HG02852 (cell line): Measurements from ENCODE around the gene PPIB.

Experiments
- ATAC-seq: cut with Tn5 transposase; IDR thresholded peaks from one replicate; pipeline ENCODE4 v1.9.1; 2021; ENCODE audit warnings: mild to moderate bottlenecking, moderate library complexity; ENCODE audit not compliant: unreplicated experiment

Gene PPIB

GRCh38 chr15:64162869-64163658 lies at the start of gene PPIB:
PPIB (minus strand) TSS chr15:64163022; CDS start chr15:64162986, 36 bp downstream.
- ATAC-seq: peak; percentile 87

GRCh38 chr15:64211696-64212095 lies 48.9 kb upstream of the PPIB start:
- ATAC-seq: no peak

- ATAC-seq: no peak
These were observed 47.5 kb upstream of the PPIB start for GRCh38 chr15:64210371-64210770.

- no peak for ATAC-seq
These were observed 47.0 kb upstream of the PPIB start for GRCh38 chr15:64209680-64210334.

- ATAC-seq: no peak
These were observed 42.4 kb upstream of the PPIB start for GRCh38 chr15:64205202-64205601.

- ATAC-seq: no peak
These were observed 34.6 kb upstream of the PPIB start for GRCh38 chr15:64197425-64197824.

DNA sequence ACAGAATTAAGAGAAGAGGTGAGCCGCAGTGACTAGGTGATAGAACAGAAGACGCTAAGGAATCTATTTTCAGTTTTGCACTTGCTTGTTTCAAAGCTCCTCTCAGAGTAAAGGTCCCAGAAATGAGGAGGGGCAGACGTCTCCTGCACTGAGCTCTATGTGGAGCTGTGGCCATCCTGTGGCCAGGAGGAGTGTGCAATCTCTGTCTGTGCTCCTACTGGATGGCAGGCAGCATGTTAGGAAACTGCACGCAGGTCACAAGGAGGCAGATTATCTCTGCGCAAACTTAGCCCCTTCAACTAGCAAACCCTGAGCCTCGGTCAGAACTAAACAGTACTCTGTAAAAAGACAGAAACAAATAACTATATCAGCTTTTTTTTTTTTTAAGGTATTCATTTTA lies 31.1 kb upstream of the PPIB start:
- no peak for ATAC-seq

- ATAC-seq: no peak
These were observed 29.4 kb upstream of the PPIB start for GRCh38 chr15:64191971-64192830.

GRCh38 chr15:64187396-64188191 lies 24.8 kb upstream of the PPIB start:
- ATAC-seq: no peak

GRCh38 chr15:64185146-64185911 lies 22.5 kb upstream of the PPIB start:
- ATAC-seq: no peak

- ATAC-seq: no peak
These were observed 20.1 kb upstream of the PPIB start for GRCh38 chr15:64182859-64183370.

DNA sequence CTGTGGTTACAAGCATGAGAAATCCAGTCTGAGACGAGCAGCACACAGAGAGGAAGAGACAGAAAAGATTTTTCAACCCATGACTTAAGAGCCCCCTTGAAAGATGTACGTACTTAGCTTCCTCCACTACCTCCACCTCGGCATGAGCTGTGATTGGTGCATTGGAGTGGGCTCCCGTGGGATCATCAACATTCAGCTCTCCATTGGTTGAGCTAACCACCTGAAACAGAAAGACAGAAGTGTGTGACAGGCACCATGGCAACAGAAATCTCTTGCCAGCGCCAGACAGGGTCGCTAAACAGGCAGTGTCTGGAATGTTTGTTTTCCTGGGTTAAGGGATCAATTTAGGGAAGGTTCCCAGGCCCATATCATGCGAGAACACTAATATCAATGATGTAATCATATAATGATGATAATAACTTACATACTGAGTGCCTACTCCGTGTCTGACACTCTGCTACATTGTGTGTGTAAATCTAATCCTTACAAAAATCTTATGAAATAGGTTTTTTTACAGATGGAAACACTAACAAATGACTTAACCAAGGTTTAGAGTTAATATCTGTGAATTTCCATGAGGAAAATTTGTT lies 17.5 kb upstream of the PPIB start:
- ATAC-seq: peak; percentile 67

- no peak for ATAC-seq
These were observed 3.5 kb upstream of the PPIB start for GRCh38 chr15:64166102-64166890.

GRCh38 chr15:64164436-64164835 lies 1.6 kb upstream of the PPIB start:
- ATAC-seq: no peak

- ATAC-seq: no peak
These were observed 989 bp upstream of the PPIB start for GRCh38 chr15:64163659-64164362.

GRCh38 chr15:64162478-64162868 lies 349 bp downstream of the PPIB start:
- peak; percentile 23 for ATAC-seq

DNA sequence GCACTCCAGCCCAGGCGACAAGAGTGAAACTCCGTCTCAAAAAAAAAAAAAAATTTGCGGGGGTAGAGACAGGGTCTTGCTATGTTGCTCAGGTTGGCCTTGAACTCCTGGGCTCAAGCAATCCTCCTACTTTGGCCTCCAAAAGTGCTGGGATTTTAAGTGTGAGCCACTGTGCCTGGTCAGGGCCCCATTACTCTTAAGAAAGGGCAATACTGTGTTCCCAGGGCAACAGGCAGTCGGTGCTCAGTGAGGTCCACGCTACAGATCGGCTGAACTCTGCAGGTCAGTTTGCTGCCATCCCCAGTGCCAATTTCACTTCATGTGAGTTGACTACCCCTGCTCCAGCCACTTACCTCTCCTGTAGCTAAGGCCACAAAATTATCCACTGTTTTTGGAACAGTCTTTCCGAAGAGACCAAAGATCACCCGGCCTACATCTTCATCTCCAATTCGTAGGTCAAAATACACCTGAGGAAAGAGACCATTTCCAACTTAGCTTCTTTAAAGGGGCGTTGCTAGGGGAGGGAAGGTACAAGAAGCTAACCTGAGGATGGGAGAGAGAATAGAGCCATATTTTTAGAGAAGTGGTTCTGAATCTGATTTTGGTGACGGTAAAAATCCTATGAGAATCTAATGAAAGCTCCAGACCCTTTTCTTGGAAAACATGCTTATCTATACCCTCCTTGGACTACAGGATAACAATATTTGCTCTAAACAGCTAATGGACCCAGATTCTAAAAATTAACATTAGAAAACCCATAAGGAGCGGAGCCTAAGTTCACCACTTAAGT lies 939 bp downstream of the PPIB start:
- no peak for ATAC-seq
